Stimulated activated CD8-positive, alpha-beta memory T cell treated with anti-CD3 and anti-CD28 coated beads, Interleukin-15, amount 100 ng/mL, for 24 hours (primary cell): Measurements from ENCODE around the gene MAPK8.
"Not testable (repeated sequence)": the region's sequence is repeated elsewhere in the genome, so short reads cannot be mapped to it uniquely, and the experiment has no call there.

Experiments
- DNase-seq: peaks from one replicate; pipeline ENCODE4 v3.0.0-alpha.2; 2020; ENCODE audit warnings: low read depth

The MAPK8 gene

GRCh38 chr10:48306265-48306869 is at the start of gene MAPK8:
MAPK8 (plus strand) TSS chr10:48306677; CDS start chr10:48401661, 94,984 bp downstream.
- peak; percentile 80 for DNase-seq

GRCh38 chr10:48257407-48257961 is 49.0 kb upstream of the MAPK8 start:
- DNase-seq = no peak

GRCh38 chr10:48258105-48258504 is 48.4 kb upstream of the MAPK8 start:
- DNase-seq = no peak

- DNase-seq = no peak
Observed at GRCh38 chr10:48266528-48266927, 39.9 kb upstream of the MAPK8 start.

- no peak for DNase-seq
Observed at GRCh38 chr10:48271047-48271730, 35.3 kb upstream of the MAPK8 start.

GRCh38 chr10:48272682-48273081 is 33.8 kb upstream of the MAPK8 start:
- DNase-seq = no peak

- no peak for DNase-seq
Observed at GRCh38 chr10:48273741-48274140, 32.7 kb upstream of the MAPK8 start.

- DNase-seq = no peak
Observed at GRCh38 chr10:48274636-48275035, 31.8 kb upstream of the MAPK8 start, which contains the start of gene FRMPD2. FRMPD2 (minus strand) TSS chr10:48274696; CDS start chr10:48274567, 129 bp downstream.

- DNase-seq = no peak
Observed at GRCh38 chr10:48277093-48277492, 29.4 kb upstream of the MAPK8 start.

- no peak for DNase-seq
Observed at GRCh38 chr10:48279081-48279751, 27.3 kb upstream of the MAPK8 start.

GRCh38 chr10:48281697-48282096 is 24.8 kb upstream of the MAPK8 start:
- DNase-seq = not testable (repeated sequence)

- no peak for DNase-seq
Observed at GRCh38 chr10:48282829-48283228, 23.6 kb upstream of the MAPK8 start.

- DNase-seq = no peak
Observed at GRCh38 chr10:48284002-48284546, 22.4 kb upstream of the MAPK8 start.

- DNase-seq = no peak
Observed at GRCh38 chr10:48284811-48285210, 21.7 kb upstream of the MAPK8 start.

- no peak for DNase-seq
Observed at GRCh38 chr10:48285710-48286109, 20.8 kb upstream of the MAPK8 start.

GRCh38 chr10:48286356-48286755 is 20.1 kb upstream of the MAPK8 start:
- DNase-seq = no peak

- no peak for DNase-seq
Observed at GRCh38 chr10:48287417-48288391, 18.8 kb upstream of the MAPK8 start.

- DNase-seq = no peak
Observed at GRCh38 chr10:48288661-48289060, 17.8 kb upstream of the MAPK8 start.

- no peak for DNase-seq
Observed at GRCh38 chr10:48289501-48290238, 16.8 kb upstream of the MAPK8 start.

GRCh38 chr10:48290286-48290685 is 16.2 kb upstream of the MAPK8 start:
- no peak for DNase-seq

GRCh38 chr10:48291190-48291589 is 15.3 kb upstream of the MAPK8 start:
- no peak for DNase-seq
